BJ (cell line): ENCODE measurements around the gene ABLIM1. TPM values are rescaled to one million over a fixed set of nuclear protein-coding genes. Genes with fewer than 3 reads are reported as not detected.

ENCODE experiments used
- CTCF ChIA-PET: fragments of 350-600 bp; formaldehyde crosslinking; extraction: SDS; loops from one replicate; lab custom pipeline; 2021; ENCODE audit warnings: antibody characterized with exemption, inconsistent platforms; lab: Yijun Ruan, JAX
- POLR2A ChIA-PET: fragments of 300-600 bp; sonication (Branson Sonifier 250); formaldehyde crosslinking; extraction: SDS; loops from one replicate; lab custom pipeline; 2021; ENCODE audit warnings: antibody characterized with exemption; lab: Charles Lee
- DNase-seq: peaks from one replicate; pipeline ENCODE4 v3.0.0-alpha.2; 2011; ENCODE audit warnings: low read depth
- H3K27me3 ChIP-seq: 2 replicates; pipeline ENCODE4 v1.6.0; 2011; ENCODE audit warnings: low read length; ENCODE audit not compliant: control insufficient read depth, insufficient read depth
- H3K36me3 ChIP-seq: 2 replicates; pipeline ENCODE4 v1.5.1; 2011; ENCODE audit warnings: low read length; ENCODE audit not compliant: control insufficient read depth, insufficient read depth
- H3K4me3 ChIP-seq: 2 replicates; pipeline ENCODE4 v1.5.1; 2011; ENCODE audit warnings: low read depth, mild to moderate bottlenecking, control low read depth, low read length
- polyA plus RNA-seq: library from polyadenylated mRNA; depleted of rRNA; stranded (reverse); fragments of >200 nt; gene quantifications from 2 replicates; pipeline ENCODE4 v1.2.3, GENCODE V29; 2011
- TF ChIP-seq, protein P1 (sequence below): IDR thresholded peaks from 2 replicates; pipeline ENCODE4 v1.5.1; 2011; ENCODE audit warnings: low read depth, mild to moderate bottlenecking, control low read depth, inconsistent platforms, low read length, moderate library complexity; ENCODE audit not compliant: insufficient read depth

The ABLIM1 gene
- polyA plus RNA-seq, 1 experiment = 14.4 TPM

DNA sequence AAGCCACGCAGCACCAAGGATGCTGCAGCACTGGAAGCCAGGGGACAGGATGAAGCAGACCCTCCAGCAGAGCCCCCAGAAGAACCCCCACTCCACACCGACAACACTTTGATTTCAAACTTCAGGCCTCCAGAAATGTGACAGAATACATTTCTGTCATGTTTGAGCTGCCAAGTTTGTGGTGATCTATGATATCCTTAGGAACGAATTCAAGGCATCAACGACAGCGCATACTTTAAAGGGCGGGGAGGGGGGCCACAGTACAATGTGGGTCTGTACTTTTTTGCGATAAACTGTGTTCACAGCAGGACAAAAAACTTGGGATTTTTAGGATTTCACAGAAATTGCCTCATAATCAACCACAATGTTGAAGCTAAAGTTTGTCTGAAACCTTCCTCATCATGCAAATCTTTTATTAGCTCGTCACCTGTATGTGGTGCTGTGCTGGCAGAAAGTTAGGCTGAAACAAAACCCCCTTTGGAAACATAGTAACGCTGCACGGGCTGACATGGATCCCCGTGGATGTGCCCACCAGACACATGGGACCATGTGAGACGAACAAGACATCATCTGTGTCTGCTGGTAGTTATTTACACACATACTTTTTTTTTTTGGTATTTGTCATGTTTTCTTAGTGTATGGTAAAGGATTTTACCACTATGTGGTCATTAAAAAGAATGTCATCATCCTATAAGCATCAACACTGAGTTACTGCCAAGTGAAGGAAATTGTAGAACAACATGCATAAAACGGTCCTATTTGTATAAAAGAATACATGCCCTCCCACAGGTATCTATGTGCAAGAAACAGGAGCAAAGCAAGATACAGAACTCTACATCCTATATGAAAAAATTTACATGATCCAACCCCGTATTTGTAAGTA, 140.5 kb downstream of the ABLIM1 start:
- no peaks in the 10 kb centered on the region for H3K27me3 ChIP-seq
- ChIA-PET POLR2A (no interaction called here), CTCF (interaction anchor here (0.8 to 1.3 kb wide), 2 partner anchors 10 to 46 kb away, joined by 3 to 5 read pairs; no protein-coding TSS in a partner anchor)
- no peaks in the 10 kb centered on the region for H3K36me3 ChIP-seq
- TF ChIP-seq, protein P1, sequence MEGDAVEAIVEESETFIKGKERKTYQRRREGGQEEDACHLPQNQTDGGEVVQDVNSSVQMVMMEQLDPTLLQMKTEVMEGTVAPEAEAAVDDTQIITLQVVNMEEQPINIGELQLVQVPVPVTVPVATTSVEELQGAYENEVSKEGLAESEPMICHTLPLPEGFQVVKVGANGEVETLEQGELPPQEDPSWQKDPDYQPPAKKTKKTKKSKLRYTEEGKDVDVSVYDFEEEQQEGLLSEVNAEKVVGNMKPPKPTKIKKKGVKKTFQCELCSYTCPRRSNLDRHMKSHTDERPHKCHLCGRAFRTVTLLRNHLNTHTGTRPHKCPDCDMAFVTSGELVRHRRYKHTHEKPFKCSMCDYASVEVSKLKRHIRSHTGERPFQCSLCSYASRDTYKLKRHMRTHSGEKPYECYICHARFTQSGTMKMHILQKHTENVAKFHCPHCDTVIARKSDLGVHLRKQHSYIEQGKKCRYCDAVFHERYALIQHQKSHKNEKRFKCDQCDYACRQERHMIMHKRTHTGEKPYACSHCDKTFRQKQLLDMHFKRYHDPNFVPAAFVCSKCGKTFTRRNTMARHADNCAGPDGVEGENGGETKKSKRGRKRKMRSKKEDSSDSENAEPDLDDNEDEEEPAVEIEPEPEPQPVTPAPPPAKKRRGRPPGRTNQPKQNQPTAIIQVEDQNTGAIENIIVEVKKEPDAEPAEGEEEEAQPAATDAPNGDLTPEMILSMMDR = no peak
- H3K4me3 ChIP-seq = no peak overlapping the region
- DNase-seq = no peak

DNA sequence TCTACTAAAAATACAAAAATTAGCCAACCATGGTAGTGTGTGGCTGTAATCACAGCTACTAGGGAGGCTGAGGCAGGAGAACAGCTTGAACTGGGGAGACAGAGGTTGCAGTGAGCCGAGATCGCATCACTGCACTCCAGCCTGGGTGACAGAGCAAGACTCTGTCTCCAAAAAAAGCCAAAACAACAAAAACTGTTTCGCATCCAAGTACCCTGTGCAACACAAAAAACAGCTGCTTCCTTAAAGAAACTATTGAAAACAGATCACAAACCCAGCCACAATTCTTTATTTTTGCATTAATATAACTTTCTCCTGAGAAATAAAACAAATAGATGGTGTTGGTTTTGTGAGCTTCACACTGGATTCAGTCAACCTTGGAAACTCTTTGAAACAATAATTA, 141.7 kb downstream of the ABLIM1 start:
- POLR2A ChIA-PET = no interaction called here
- H3K4me3 ChIP-seq = no peak overlapping the region
- H3K27me3 ChIP-seq = no peaks in the 10 kb centered on the region
- TF ChIP-seq, protein P1 = no peak
- DNase-seq = no peak
- no peaks in the 10 kb centered on the region for H3K36me3 ChIP-seq
- CTCF ChIA-PET = interaction anchor here (0.6 to 2.2 kb wide), 4 partner anchors 19 to 305 kb away, joined by 3 to 6 read pairs (median 4); partner anchors contain the start of gene FHIP2A

DNA sequence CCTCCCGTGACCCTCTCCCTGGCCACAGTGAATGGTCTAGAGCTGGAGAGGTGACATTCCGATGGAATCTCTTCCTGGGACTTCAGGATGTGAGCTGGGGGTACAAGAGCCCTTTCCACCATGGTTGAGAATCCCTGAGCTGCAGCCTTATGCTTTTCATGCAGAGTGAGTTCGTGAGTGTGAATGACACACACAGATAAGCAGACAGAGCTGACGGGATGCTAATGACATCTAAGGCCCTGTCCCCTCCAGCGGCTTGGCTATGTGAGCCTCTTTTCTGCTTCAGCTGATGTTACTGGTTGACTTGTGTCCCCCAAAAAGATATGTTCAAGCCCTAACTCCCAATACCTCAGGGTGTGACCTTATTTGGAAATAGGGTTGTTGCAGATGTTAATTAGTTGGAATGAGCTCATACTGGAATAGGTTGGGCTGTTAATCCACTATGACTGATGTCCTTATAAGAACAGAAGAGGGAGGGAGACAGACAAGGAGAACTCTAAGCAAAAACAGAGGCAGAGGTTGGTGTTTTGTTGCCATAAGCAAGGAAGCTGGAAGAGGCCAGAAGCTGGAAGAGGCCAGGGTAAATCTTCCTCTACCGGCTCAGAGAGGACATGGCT, 142.7 kb downstream of the ABLIM1 start:
- ChIA-PET POLR2A (no interaction called here), CTCF (interaction anchor here (1.3 to 2.2 kb wide), 2 partner anchors 20 to 306 kb away, joined by 3 to 6 read pairs; partner anchors contain the start of gene FHIP2A)
- Histone ChIP-seq H3K27me3 (no peaks in the 10 kb centered on the region), H3K36me3 (no peaks in the 10 kb centered on the region), H3K4me3 (no peak overlapping the region)
- TF ChIP-seq, protein P1 = no peak
- no peak for DNase-seq

DNA sequence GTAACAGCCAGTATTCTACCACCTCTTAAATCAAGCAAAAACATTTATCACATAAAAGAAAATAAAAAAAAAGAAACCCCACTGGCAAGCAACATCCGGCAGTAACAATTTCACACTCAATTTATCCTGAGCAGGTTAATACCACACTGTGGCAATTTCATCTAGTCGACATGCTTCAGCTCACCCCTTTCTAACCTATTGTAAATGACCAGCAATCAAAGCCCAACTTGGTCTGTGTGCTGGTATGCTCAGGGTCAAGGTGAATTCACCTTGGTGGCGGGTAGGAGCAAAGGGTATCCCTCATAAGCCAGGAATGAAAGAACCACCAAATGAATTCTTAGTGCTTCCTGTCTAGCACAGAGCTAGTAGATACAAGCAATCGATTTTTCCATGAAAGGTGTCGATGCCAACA, 144.7 kb downstream of the ABLIM1 start:
- Histone ChIP-seq H3K27me3 (no peaks in the 10 kb centered on the region), H3K36me3 (no peaks in the 10 kb centered on the region), H3K4me3 (no peak overlapping the region)
- TF ChIP-seq, protein P1 = no peak
- ChIA-PET POLR2A (no interaction called here), CTCF (interaction anchor here (0.7 kb wide), 1 partner anchor 67 kb away, joined by 3 read pairs; no protein-coding TSS in a partner anchor)
- no peak for DNase-seq

DNA sequence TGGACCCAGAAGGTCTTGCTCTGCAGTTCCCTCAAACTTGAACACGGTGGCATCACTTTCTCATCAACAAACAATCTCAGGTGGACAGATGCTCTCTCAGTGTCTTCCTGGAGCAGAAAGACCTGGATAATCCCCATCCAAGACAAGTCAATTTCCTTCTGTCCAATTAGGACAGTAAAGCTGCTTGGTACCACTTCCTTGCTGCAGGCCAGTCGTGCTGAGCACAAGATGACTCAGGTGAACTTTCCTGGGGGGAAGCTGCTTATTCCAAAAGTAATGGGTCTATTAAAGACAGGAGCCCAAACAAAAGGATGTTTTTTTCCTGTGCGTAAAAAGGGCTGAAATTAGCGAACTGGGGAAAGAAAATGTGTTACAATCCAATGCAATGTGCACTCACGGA, 146.2 kb downstream of the ABLIM1 start:
- H3K27me3 ChIP-seq = no peaks in the 10 kb centered on the region
- no peaks in the 10 kb centered on the region for H3K36me3 ChIP-seq
- CTCF ChIA-PET = no interaction called here
- TF ChIP-seq, protein P1 = no peak
- H3K4me3 ChIP-seq = no peak overlapping the region
- no peak for DNase-seq
- POLR2A ChIA-PET = interaction anchor here (0.7 kb wide), 1 partner anchor 551 kb away, joined by 3 read pairs; no protein-coding TSS in a partner anchor
